Esophagus squamous epithelium (tissue), 4 donors: ENCODE measurements around the gene TANC1.

Experiments
- POLR2A ChIP-seq, 4 donors: fragments of 450-650 bp; IDR thresholded peaks; one replicate each; pipeline ENCODE4 v1.6.1; 2017; ENCODE audit warnings: antibody characterized with exemption in 4 of 4, mild to moderate bottlenecking in 4 of 4, moderate library complexity in 3 of 4
- TF ChIP-seq, protein P1 (sequence below), 6 experiments: fragments of 450-650 bp in 4 of 6; fragments of 200-600 bp in 2 of 6; sonication (generic) in 2 of 6; IDR thresholded peaks; one replicate each; pipeline ENCODE4 v1.5.1; 2016 to 2019; ENCODE audit warnings: antibody characterized with exemption in 6 of 6, mild to moderate bottlenecking in 4 of 6, moderate library complexity in 4 of 6

GRCh38 chr2:158931572-158931971 is 36.9 kb upstream of the TANC1 start:
- TF ChIP-seq, protein P1, sequence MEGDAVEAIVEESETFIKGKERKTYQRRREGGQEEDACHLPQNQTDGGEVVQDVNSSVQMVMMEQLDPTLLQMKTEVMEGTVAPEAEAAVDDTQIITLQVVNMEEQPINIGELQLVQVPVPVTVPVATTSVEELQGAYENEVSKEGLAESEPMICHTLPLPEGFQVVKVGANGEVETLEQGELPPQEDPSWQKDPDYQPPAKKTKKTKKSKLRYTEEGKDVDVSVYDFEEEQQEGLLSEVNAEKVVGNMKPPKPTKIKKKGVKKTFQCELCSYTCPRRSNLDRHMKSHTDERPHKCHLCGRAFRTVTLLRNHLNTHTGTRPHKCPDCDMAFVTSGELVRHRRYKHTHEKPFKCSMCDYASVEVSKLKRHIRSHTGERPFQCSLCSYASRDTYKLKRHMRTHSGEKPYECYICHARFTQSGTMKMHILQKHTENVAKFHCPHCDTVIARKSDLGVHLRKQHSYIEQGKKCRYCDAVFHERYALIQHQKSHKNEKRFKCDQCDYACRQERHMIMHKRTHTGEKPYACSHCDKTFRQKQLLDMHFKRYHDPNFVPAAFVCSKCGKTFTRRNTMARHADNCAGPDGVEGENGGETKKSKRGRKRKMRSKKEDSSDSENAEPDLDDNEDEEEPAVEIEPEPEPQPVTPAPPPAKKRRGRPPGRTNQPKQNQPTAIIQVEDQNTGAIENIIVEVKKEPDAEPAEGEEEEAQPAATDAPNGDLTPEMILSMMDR (IDR thresholded peaks at IDR 0.05): no peak
- no peak for TF ChIP-seq POLR2A (IDR thresholded peaks at IDR 0.05)
